HG03280 (cell line): ENCODE measurements around the gene KIFBP.
A peak's percentile ranks its signal among the peaks of the same experiment; 100 is the strongest.
"Not testable (repeated sequence)": the region's sequence is repeated elsewhere in the genome, so short reads cannot be mapped to it uniquely, and the experiment has no call there.

Source experiments
- ATAC-seq: cut with Tn5 transposase; IDR thresholded peaks from one replicate; pipeline ENCODE4 v1.9.1; 2021; ENCODE audit warnings: mild to moderate bottlenecking, moderate library complexity; ENCODE audit not compliant: unreplicated experiment

Gene KIFBP

GRCh38 chr10:68988530-68989316 lies at the start of gene KIFBP:
TSS of gene KIFBP (plus strand) at chr10:68988803. CDS start at chr10:68988833, 30 bp downstream.
- peak; percentile 63 for ATAC-seq

DNA sequence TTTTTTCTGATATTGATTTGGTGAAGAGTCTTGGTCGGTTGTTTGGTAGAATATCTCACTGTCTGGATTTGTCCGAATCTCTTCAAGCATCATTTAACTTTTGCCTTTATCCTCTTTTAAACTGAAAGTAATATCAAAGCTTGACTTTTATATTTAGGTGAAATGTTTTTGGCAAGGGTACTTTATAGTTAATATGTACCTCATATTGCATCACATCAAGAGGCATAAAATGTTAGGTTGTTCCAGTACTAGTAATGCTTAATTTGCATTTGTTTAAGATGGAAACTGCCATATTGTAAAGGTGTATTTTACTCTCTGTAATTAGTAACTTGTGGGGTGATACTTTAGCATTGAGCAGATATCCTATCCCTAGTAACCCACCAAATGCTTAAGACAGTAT lies 49.7 kb upstream of the KIFBP start:
- ATAC-seq, result no peak

GRCh38 chr10:68940917-68941316 lies 47.7 kb upstream of the KIFBP start:
- ATAC-seq, result not testable (repeated sequence)

DNA sequence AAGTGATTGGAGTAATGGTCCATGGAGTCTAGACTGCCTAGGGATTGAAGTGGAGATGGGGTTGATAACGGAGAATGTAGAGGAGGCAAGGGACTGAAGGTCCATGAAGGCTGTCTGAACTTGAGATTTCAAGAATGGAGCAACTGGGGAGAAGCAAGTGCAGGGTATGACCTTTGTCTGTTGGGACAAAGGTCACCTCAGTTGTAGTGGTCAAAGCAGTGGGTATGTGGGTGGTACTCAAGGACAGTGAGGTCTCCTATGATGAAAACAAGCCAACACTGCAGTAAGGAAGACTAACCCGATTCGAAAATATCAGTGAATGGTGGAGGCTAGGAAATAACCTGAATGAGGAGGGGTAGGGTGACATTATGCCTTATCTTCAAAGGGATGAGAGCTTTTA lies 38.0 kb upstream of the KIFBP start:
- ATAC-seq, result no peak

DNA sequence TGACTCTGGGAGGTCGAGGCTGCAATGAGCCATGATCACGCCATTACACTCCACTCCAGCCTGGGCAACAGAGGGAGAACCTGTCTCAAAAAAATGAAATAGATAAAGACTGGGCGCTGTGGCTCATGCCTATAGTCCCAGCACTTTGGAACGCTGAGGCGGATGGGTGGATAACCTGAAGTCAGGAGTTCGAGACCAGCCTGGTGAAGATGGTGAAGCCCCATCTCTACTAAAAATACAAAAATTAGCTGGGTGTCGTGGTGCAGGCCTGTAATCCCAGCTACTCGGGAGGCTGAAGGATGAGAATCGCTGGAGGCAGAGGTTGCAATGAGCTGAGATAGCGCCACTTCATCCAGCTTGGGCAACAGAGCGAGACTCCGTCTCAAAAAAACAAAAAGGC lies 33.7 kb upstream of the KIFBP start:
- ATAC-seq, result no peak

DNA sequence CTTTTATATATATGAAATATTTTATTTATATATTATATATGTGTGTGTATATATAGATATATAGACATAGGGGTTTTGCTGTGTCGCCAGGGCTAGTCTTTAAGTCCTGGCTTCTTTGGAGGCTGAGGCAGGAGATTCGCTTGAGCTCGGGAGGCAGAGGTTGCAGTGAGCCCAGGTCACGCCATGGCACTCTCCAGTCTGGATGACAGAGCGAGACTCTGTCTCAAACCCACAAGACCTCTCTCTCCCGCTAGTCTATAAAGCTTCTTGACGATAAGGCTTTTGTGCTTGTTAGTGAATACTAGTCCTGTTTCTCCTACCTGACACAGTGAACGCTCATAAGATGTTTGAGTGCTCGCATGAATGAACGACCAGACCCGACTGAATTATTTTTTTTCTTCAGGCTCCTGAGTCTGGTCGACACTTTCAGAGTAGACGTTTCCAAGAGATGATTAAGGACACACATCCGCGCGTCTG lies 33.2 kb upstream of the KIFBP start:
- no peak for ATAC-seq

GRCh38 chr10:68955832-68956532 lies 32.6 kb upstream of the KIFBP start, which contains the start of gene DDX21:
TSS of gene DDX21 (plus strand) at chr10:68956170. CDS start at chr10:68956226, 56 bp downstream.
- peak; percentile 87 for ATAC-seq

DNA sequence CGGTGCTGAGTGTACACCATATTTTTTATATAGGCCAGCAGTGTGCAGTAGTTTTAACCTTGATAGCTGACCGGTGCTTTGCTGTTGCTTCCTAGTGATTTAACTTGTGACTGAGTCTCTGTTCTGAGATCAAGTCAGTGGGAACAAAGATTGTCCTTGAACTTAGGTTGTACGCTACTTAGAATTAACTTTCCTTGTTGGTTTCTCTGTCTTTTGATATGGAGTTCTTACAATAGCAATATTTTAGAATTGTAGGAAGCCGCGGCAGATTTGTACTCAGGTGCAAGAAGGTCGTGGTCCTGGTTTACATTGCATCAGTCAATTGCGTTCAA lies 31.4 kb upstream of the KIFBP start:
- no peak for ATAC-seq

GRCh38 chr10:68957654-68958053 lies 30.9 kb upstream of the KIFBP start:
- ATAC-seq, result no peak

DNA sequence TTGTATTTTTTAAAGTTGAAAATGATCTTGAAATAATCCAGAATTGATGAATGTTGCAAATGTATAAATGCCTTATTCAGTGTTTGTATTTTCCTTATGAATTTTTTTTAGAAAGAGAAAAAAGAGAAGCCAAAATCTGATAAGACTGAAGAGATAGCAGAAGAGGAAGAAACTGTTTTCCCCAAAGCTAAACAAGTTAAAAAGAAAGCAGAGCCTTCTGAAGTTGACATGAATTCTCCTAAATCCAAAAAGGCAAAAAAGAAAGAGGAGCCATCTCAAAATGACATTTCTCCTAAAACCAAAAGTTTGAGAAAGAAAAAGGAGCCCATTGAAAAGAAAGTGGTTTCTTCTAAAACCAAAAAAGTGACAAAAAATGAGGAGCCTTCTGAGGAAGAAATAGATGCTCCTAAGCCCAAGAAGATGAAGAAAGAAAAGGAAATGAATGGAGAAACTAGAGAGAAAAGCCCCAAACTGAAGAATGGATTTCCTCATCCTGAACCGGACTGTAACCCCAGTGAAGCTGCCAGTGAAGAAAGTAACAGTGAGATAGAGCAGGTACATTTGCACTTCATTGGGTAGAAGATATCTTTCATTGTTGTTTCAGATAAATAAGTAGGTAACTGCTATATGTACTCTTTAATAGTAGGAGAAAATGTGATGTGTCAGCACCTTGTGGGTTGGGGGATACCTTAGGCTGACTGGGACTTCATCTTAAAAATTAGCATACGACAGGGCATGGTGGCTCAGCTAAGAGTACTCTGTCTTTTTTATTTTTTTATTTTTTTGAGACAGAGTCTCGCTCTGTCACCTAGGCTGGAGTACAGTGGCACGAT lies 28.7 kb upstream of the KIFBP start:
- ATAC-seq, result no peak

DNA sequence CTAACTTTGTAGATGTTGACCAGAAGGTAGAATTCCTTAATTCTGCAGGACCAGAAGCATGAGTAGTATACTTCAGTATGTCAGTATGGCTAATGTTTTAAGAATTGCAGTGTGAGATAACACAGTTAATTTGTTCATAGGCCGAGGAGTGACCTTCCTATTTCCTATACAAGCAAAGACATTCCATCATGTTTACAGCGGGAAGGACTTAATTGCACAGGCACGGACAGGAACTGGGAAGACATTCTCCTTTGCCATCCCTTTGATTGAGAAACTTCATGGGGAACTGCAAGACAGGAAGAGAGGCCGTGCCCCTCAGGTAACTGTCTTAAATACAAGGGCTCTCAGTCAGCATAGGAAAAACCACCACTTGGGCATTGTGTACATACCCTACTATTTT lies 25.5 kb upstream of the KIFBP start:
- ATAC-seq, result no peak

GRCh38 chr10:68973975-68974374 lies 14.6 kb upstream of the KIFBP start:
- ATAC-seq, result no peak

GRCh38 chr10:68975936-68976473 lies 12.6 kb upstream of the KIFBP start:
- not testable (repeated sequence) for ATAC-seq

- ATAC-seq, result not testable (repeated sequence)
Measured at GRCh38 chr10:68979738-68980137, 8.9 kb upstream of the KIFBP start.

DNA sequence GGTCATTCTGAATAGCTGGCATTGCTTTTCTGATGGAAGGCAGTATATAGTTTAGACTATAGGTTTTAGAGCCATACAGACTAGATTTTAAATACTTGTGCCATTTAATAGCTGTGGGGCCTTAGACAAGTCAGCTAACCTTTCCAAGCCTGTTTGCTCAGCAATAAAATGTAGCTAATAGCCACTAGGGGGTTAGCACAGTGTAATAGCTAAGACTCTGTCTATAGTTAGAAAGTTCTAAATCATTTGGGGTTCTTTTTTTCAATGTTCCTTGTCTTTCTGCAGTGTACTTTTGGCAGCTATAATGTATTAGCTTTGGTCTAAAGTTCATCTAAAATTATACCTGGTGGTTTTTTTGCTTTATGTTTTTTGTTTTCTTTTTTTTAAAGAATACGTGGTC lies 7.5 kb upstream of the KIFBP start:
- ATAC-seq, result no peak

DNA sequence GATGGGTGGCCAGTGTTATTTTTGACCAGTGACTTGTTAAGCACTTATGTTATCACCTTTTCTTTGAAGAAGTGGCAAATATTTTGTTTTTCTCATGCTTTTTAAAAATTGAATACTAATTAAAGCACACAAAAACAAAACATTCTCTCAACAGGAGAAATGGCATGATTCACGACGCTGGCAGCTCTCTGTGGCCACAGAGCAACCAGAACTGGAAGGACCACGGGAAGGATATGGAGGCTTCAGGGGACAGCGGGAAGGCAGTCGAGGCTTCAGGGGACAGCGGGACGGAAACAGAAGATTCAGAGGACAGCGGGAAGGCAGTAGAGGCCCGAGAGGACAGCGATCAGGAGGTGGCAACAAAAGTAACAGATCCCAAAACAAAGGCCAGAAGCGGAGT lies 6.2 kb upstream of the KIFBP start:
- no peak for ATAC-seq

DNA sequence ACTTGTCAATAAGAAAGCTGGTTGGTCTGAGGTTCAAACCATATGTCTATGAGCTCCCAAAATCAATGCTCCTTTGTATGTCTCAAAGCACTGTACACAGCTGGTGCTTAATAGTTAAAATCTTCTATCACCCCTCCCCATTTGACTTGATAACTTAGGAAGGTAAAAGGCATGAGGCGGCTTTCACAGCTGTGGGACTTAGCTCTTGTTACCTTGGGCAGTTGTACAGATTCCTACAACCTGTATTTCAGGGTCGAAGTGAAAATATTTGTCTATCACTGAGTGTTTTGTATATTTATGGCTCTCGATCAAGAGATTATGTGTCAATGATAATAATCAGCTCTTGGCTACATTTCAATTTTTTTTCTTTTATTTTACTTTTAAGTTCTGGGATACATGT lies 992 bp upstream of the KIFBP start:
- ATAC-seq, result no peak

DNA sequence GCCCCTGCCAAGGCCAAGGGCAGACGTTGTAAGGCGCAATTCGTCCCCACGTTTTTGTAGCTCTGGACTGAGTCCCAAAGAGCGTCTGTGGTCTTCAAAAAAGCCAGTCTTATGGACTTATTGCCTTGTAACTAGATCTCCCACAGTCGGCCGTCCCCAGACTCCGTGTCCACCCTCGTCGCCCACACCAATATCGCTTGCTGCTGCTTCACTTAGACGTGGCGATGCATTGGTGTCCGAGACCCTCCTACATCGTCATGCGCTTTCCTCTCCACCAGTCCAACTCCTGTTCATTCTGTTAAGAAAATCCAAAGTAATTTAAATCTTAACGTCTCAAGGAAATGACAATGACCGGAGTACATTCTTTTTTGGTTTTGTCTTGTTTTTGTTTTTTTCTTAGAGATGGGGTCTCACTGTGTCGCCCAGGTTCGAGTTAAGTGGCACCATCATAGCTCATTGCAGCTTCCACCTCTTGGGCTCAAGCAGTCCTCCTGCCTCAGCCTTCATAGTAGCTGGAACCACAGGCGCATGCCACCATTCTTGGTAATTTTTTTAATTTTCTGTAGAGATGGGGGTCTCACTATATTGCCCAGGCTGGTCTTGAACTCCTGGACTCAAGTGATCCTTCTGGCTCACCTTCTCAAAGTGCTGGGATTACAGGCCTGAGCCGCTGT lies 851 bp downstream of the KIFBP start:
- ATAC-seq, result no peak

DNA sequence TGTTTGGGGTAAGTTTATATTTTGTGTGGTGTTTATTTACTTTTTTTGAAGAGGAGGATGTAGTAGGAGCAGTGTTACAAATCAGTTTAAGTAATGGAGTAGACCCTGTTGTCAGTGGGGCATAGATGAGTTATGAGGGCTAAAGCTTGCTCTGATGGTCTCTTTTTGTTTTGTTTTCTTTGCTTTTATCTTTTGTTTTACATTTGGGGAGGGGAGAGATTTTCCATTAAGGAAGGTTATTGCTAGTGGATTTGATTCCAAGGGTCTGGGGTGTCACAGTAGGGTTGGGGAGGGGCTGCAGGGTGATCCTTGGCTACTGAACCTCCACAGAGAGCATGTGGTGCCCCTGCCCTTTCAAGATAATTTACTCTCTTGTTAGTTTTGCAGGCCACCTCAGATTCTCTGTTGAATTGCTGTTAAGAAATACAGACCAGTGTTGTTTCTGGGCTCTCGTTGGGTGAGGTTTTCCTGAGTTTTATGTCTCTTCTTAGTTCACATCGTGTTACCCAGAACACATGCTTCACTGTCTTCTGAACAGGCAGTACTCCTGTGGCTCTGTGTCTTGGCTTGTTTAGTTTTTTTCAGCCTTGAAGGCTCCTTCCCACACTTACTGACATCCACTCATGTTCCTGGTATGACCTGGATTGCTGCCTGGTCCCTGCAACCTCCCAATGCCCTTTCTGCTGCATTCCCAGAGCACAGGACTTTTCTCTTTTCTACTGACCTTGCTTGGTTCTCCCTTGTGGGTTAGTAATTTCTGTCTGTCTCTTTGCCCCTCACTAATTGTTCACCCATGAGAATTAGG lies 4.2 kb downstream of the KIFBP start:
- ATAC-seq, result no peak

- peak; percentile 15 for ATAC-seq
Measured at GRCh38 chr10:68997211-68997610, 8.6 kb downstream of the KIFBP start.
